ENCODE measurements around the gene COL16A1.

Gene COL16A1

DNA sequence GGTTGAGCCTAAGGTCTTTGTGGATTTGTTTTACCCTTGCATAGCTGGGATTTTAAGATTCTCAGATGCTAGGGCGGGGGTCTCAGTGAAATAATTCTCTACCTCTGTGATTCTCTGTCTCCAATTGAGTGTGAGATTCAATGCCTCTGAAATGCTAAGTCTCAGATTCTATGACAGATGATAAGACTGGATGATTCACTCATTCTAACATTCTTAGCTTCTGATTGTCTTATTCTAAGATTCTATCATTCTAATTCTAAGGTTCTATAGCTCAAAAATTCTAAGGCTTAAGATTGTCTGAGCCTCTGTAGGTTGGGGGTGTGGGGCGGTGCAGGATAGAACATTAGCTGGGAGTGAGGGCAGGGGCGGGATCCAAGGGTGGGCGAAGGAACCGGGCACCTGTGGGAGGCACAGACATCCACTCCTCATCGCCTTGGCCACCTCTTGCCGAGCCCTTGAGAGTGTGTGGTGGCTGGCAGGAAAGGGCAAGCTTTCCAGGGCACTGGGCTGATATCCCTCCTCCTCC, 30.8 kb upstream of the COL16A1 start:
- in situ Hi-C loops (cut with MboI; ENCODE audit: low pct_unique_long_range_greater_than_20kb, low sequenced_read_pairs) = no loop called here
- no peak for DNase-seq

DNA sequence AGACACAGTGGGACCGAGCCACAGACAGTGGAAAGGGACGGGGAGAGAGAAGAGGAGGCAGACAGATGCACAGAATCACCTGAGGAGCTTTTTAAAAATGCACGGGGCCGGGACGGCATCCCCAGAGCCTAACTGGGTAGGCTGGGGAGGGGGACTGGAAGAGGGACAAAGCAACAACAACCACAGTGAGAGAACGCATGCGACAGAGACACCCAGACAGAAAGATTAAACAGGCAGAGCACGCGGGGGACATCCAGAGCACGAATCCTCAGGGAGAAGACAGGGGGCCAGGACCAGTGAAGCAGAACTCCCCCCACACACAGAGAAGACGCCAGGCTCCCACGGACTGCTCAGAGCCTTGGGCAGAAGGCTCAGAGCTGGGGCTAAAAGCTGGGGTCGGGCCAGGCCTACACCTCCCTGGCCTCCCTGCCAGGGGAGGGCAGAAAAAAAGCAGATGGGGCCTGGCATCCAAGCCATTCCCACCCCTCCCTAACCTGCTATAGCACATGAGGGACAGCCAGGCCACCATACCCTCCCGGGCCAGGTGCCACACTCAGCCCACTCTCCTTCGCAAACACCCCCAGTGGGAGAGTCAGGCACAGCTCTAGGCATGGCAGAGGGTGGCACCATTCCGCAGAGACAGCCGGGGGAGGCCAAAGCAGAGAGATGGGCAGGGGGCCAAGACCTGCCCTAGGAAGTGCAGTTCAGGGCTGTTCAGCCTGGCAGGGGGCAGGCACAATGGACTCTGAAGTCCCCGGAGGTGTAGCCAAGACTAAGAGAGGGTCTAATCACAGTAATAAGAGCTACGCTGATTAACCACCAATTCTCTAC, 29.8 kb upstream of the COL16A1 start:
- no peak for DNase-seq
- in situ Hi-C loops (cut with MboI; ENCODE audit: low pct_unique_long_range_greater_than_20kb, low sequenced_read_pairs) = no loop called here

GRCh38 chr1:31732751-31733289, 29.0 kb upstream of the COL16A1 start:
- DNase-seq = no peak
- in situ Hi-C loops (cut with MboI; ENCODE audit: low pct_unique_long_range_greater_than_20kb, low sequenced_read_pairs) = no loop called here

DNA sequence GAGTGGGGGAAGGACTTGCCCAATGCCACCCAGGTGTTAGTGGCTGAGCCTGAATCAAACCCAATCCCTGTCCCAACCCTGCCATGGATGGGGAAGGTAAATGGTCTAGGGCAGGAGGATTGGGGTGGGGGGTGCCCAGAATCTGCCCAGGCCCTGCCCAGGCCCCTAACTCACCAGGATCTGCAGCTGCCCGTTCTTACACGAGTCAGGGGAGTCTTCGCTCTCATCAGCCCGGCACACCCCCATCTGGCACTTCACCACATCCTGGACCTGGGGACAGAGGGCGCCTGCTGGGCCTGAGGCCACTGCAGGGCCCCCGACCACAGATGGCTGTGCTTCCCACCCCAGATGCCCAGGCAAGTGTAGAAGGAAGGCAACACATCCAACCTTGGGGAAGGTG, 28.5 kb upstream of the COL16A1 start:
- DNase-seq = no peak
- in situ Hi-C loops (cut with MboI; ENCODE audit: low pct_unique_long_range_greater_than_20kb, low sequenced_read_pairs) = no loop called here

- no peak for DNase-seq
- in situ Hi-C loops (cut with MboI; ENCODE audit: low pct_unique_long_range_greater_than_20kb, low sequenced_read_pairs) = no loop called here
Observed at GRCh38 chr1:31731049-31731565, 27.3 kb upstream of the COL16A1 start.

GRCh38 chr1:31730336-31731048, 26.7 kb upstream of the COL16A1 start:
- no peak for DNase-seq
- in situ Hi-C loops (cut with MboI; ENCODE audit: low pct_unique_long_range_greater_than_20kb, low sequenced_read_pairs) = no loop called here

DNA sequence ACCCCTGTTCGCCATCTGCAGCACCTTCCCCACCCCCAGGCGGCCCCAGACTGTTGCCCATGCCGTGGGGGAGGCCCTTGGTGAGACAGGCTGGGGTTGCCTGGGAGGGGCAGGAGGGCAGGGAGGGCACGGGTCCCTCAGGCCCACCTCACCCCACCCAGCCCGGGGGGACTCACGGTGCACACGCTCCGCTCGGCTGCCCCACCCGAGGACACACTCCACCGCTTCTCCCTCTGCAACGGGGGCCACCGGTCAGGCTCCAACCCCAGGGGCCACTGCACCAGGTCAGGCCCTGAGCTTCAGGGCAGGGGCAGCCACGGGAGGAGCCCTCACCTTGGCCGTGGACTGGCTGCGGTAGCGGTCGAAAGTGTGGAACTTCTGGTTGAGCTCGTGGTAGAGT, 24.0 kb upstream of the COL16A1 start:
- DNase-seq = no peak
- in situ Hi-C loops (cut with MboI; ENCODE audit: low pct_unique_long_range_greater_than_20kb, low sequenced_read_pairs) = no loop called here

DNA sequence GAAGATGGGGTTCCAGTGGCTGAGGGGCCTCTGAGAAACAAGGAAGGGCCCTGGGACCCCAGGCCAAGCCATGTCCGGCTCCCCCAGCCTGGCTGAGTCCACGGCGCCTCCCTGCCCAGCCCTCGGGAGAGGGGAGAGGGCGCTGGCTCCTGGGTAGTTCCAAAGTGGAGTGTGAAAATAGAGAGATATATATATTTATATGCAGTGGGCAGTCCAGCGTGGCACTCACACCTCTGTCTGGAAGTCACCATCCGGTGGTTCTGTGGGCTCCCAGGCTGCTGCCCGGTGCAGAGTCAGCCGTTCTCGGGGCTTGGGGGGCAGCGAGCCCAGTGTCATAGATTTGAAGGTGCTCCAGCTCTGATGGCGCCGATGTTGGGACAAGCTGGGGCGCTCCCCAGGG, 23.4 kb upstream of the COL16A1 start:
- no peak for DNase-seq
- in situ Hi-C loops (cut with MboI; ENCODE audit: low pct_unique_long_range_greater_than_20kb, low sequenced_read_pairs) = no loop called here

DNA sequence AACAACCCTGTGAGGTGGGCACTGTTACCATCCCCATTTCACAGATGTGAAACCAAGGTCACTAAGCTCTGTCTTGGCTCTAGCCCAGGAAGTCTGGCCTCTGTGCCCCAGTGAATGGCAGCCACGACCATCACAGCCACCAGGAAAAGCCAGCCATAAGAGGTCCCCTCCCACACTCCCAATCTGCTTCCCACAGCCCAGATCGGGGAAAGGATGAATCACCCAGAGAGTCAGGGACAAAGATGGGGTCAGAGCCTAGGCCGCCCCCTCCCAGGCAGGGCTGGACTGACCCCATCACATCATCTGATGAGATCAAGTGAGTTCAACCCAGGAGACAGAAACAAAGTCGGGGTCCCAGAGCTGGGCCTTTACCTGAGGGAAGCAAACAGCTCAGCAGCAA, 22.9 kb upstream of the COL16A1 start:
- in situ Hi-C loops (cut with MboI; ENCODE audit: low pct_unique_long_range_greater_than_20kb, low sequenced_read_pairs) = no loop called here
- DNase-seq = no peak

DNA sequence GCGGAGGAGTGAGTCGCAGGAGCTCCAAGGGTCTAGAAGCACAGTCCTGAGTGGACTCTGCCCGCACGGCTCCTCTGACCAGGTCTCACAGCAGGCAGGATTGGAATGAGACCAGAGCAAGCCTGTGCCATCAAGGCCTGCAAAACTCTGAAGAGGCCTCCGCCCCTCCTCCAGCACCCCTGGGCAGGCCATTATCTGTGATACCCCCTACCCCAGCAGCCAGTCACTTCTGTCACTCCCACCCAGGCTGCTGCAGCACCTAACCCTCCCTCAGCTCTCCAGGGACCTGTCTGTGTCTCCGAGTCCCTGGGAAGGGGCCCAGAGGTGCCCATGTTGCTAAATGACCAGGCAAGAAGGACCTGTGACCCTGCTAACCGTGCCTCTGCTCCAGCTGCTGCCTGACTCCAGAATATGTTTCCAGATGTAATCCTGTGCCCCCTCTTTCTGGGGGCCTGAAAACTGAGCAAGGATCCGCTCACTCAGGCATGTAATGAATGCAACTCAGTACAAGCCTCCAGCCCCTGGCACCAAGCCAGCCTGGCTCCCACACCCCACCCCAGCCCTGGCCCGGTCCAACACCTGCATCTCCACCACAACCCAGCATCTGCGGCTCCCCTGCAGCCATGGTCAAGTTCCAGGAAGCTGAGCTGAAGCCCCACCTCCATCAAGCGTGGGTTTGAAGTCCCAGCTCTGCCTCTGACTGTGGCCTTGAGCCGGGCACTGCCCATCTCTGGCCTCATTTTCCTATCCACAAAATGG, 22.1 kb upstream of the COL16A1 start:
- in situ Hi-C loops (cut with MboI; ENCODE audit: low pct_unique_long_range_greater_than_20kb, low sequenced_read_pairs) = no loop called here
- DNase-seq = no peak

GRCh38 chr1:31725134-31725533, 21.3 kb upstream of the COL16A1 start:
- DNase-seq = no peak
- in situ Hi-C loops (cut with MboI; ENCODE audit: low pct_unique_long_range_greater_than_20kb, low sequenced_read_pairs) = no loop called here

- in situ Hi-C loops (cut with MboI; ENCODE audit: low pct_unique_long_range_greater_than_20kb, low sequenced_read_pairs) = no loop called here
- peak; percentile 70 for DNase-seq
Observed at GRCh38 chr1:31723828-31724359, 20.1 kb upstream of the COL16A1 start.

- in situ Hi-C loops (cut with MboI; ENCODE audit: low pct_unique_long_range_greater_than_20kb, low sequenced_read_pairs) = no loop called here
- no peak for DNase-seq
Observed at GRCh38 chr1:31718327-31718897, 14.6 kb upstream of the COL16A1 start.

DNA sequence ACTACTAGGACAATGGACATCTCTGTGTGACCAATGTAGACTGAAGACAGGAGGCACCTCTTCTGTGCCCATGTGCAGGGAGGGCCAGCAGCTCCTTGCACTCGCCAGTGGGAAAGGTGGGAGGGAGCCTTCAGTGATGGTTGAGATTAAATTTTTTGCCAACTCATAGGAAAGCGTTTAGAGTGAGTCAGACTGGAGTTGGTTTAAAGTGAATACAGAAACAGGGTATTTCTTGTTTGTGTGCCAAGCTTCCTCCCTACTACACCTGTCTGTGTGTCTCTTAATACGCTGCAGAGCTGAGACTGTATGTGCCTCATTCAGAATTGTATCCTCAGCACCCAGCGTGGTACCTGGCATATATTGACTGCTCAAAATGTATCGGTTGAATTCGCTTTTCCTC, 13.5 kb upstream of the COL16A1 start:
- in situ Hi-C loops (cut with MboI; ENCODE audit: low pct_unique_long_range_greater_than_20kb, low sequenced_read_pairs) = no loop called here

DNA sequence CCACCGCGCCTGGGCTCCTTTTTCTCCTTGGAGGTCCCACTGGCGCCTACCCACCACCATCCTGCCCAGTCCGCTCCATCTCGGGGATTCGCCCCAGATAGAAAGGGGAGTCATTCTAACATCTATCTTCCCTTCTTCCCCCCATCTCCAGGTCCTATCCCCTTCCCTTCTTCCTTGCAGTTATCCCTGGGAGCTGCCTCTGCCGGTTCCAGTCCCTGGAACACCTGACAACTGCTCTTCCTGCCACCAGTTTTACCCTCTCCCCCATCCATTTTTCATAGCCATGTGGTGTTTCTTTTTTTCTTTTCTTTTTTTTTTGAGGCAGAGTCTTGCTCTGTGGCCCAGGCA, 12.0 kb upstream of the COL16A1 start:
- DNase-seq = no peak
- in situ Hi-C loops (cut with MboI; ENCODE audit: low pct_unique_long_range_greater_than_20kb, low sequenced_read_pairs) = no loop called here

More for the DNA sequence above, 13.5 kb upstream of the COL16A1 start:
- no peak for DNase-seq

- DNase-seq = peak; percentile 43
- in situ Hi-C loops (cut with MboI; ENCODE audit: low pct_unique_long_range_greater_than_20kb, low sequenced_read_pairs) = no loop called here
Observed at GRCh38 chr1:31715087-31715872, 11.5 kb upstream of the COL16A1 start.

GRCh38 chr1:31714442-31715086, 10.7 kb upstream of the COL16A1 start:
- in situ Hi-C loops (cut with MboI; ENCODE audit: low pct_unique_long_range_greater_than_20kb, low sequenced_read_pairs) = no loop called here

DNA sequence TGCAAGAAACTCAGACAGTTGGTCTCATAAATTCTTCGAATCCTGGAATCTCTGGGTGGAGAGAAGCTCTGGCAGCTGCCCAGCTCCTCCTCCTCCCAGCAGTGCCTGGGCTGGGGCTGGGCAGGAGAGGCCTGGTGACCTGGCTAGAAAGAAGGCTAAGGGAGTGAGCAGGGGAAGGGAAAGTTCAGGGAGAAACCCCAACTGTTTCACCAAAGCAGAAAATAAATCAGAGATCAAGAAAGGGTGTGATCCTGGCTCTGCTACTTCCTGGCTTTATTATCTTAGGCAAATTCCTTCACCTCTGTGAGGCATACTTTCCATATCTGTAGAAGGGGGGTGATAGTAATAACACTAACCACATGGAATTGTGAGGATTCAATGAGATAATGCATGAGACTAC, 8.8 kb upstream of the COL16A1 start:
- DNase-seq = no peak
- in situ Hi-C loops (cut with MboI; ENCODE audit: low pct_unique_long_range_greater_than_20kb, low sequenced_read_pairs) = no loop called here

More at GRCh38 chr1:31714442-31715086, 10.7 kb upstream of the COL16A1 start:
- peak; percentile 49 for DNase-seq
